Activated T-cell treated with anti-CD3 and anti-CD28 coated beads, Interleukin-2, amount 50 U/mL, for 24 hours (primary cell): ENCODE results near the gene RAET1E.
"Not testable (repeated sequence)": the region's sequence is repeated elsewhere in the genome, so short reads cannot be mapped to it uniquely, and the experiment has no call there.

Experiments
- DNase-seq: peaks from one replicate; pipeline ENCODE4 v3.0.0-alpha.2; 2020
- H3K27ac Mint-ChIP-seq: 2 replicates; pipeline ENCODE4 v1.8.0; 2020; ENCODE audit warnings: mild to moderate bottlenecking, mixed read lengths
- H3K27me3 Mint-ChIP-seq: 2 replicates; pipeline ENCODE4 v1.8.0; 2020; ENCODE audit warnings: mixed read lengths
- H3K36me3 Mint-ChIP-seq: 2 replicates; pipeline ENCODE4 v1.8.0; 2020; ENCODE audit warnings: low read depth, mixed read lengths
- H3K4me1 Mint-ChIP-seq: 2 replicates; pipeline ENCODE4 v1.8.0; 2020; ENCODE audit warnings: low read depth, mixed read lengths
- H3K4me3 Mint-ChIP-seq: 2 replicates; pipeline ENCODE4 v1.8.0; 2020; ENCODE audit warnings: mild to moderate bottlenecking, moderate library complexity, mixed read lengths
- H3K9me3 Mint-ChIP-seq: 2 replicates; pipeline ENCODE4 v1.8.0; 2020; ENCODE audit warnings: mixed read lengths

Gene RAET1E

GRCh38 chr6:149922642-149923326, 24.9 kb upstream of the RAET1E start, which contains the start of gene RAET1G:
RAET1G (minus strand) TSS chr6:149923121; CDS start chr6:149923010, 111 bp downstream.
- Mint-ChIP-seq H3K27ac (no peak within 1 kb of the TSS), H3K27me3 (peaks cover 80% of the 10 kb centered on the region), H3K9me3 (no peaks in the 10 kb centered on the region), H3K36me3 (no peaks in the 10 kb centered on the region), H3K4me3 (peak within 1 kb of the TSS; percentile 69), H3K4me1 (peaks cover 24% of the 10 kb centered on the region)
- DNase-seq, result peak; percentile 86

DNA sequence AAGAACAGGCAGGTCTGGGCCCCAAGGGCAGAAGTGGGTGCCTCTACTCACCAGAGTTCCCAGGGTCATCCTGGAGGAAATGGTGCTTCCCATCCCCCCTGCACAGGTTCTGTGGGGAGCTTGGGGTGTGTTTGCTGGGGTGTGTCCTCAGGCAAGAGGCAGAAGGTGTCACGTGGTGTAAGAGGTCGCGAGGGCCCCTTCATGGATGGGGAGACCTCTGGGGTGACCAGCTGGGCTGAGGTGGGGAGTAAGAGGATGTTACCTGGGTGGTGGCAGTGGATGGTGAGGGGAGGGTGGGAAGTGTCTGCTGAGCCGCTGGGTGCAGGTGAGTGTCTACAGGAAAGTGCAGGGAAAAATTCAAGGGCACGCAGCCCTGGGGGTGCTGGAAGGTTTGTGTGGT, 24.2 kb upstream of the RAET1E start:
- Mint-ChIP-seq H3K27me3 (peaks cover 73% of the 10 kb centered on the region), H3K4me3 (peak overlapping the region; percentile 37), H3K4me1 (peaks cover 24% of the 10 kb centered on the region)
- H3K27ac Mint-ChIP-seq, H3K9me3 Mint-ChIP-seq, H3K36me3 Mint-ChIP-seq: not testable (repeated sequence)
- DNase-seq, result peak; percentile 28

DNA sequence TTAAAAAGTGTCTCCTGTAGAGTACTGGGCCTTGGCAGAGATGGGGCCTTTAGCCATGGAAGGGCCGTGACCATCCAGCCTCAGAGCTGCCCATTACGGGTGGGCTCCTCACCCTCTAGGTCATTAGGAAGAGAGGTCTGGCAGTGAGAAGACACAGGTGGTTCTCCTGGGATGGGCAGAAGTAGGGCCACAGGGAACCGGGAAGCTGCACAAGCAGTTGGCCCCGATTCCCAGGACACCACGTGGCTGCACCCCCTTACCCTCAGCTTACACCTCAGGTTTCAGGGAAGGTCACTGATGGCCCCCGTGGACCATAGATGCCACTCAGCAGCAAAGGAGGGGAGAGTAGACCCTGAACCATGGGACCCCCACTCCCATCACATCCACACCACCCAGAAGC, 23.4 kb upstream of the RAET1E start:
- peaks cover 22% of the 10 kb centered on the region for H3K4me1 Mint-ChIP-seq
- H3K27me3 Mint-ChIP-seq, result peaks cover 68% of the 10 kb centered on the region
- no peak overlapping the region for H3K27ac Mint-ChIP-seq
- no peaks in the 10 kb centered on the region for H3K9me3 Mint-ChIP-seq
- no peaks in the 10 kb centered on the region for H3K36me3 Mint-ChIP-seq
- H3K4me3 Mint-ChIP-seq, result no peak overlapping the region
- peak; percentile 17 for DNase-seq

GRCh38 chr6:149919834-149920225, 21.9 kb upstream of the RAET1E start:
- H3K9me3 Mint-ChIP-seq, result no peaks in the 10 kb centered on the region
- no peaks in the 10 kb centered on the region for H3K36me3 Mint-ChIP-seq
- peak; percentile 8 for DNase-seq
- H3K27ac Mint-ChIP-seq, result no peak overlapping the region
- H3K4me1 Mint-ChIP-seq, result peaks cover 16% of the 10 kb centered on the region
- no peak overlapping the region for H3K4me3 Mint-ChIP-seq
- H3K27me3 Mint-ChIP-seq, result peaks cover 55% of the 10 kb centered on the region

DNA sequence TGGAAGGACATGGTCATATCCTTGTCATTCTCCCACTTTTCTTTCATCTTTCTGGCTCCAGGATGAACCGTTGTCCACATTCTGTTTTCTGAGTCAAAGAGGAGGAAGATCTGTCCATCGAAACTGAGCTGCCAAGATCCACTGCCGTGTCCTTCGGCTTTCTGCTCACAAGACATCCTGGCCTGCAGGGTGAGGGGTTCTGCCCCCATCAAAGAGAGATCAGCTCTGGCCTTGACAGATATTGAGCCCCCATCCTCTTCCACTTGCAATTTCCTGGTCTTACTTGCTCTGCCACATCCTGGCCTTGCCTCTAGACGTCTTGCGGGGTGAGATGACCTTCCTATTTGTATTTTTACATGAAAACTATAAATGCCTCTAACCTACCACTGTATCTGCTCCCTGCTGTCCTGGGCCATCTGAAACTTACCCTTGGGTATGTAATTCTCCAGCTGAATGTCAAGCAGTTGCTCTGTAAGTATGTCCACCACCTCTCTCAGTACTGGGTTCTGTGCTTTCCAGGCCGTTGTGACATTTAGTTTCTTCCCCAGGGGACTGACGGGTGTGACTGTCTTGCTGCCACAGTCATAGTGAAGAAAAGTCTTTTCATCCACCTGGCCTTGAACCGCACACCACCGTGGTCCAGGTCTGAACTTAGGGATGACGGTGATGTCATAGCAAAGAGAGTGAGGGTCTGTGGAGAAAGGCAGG, 21.4 kb upstream of the RAET1E start:
- Mint-ChIP-seq H3K27me3 (peaks cover 50% of the 10 kb centered on the region), H3K4me1 (peaks cover 16% of the 10 kb centered on the region)
- H3K27ac Mint-ChIP-seq, H3K4me3 Mint-ChIP-seq, H3K36me3 Mint-ChIP-seq, H3K9me3 Mint-ChIP-seq, DNase-seq: not testable (repeated sequence)

DNA sequence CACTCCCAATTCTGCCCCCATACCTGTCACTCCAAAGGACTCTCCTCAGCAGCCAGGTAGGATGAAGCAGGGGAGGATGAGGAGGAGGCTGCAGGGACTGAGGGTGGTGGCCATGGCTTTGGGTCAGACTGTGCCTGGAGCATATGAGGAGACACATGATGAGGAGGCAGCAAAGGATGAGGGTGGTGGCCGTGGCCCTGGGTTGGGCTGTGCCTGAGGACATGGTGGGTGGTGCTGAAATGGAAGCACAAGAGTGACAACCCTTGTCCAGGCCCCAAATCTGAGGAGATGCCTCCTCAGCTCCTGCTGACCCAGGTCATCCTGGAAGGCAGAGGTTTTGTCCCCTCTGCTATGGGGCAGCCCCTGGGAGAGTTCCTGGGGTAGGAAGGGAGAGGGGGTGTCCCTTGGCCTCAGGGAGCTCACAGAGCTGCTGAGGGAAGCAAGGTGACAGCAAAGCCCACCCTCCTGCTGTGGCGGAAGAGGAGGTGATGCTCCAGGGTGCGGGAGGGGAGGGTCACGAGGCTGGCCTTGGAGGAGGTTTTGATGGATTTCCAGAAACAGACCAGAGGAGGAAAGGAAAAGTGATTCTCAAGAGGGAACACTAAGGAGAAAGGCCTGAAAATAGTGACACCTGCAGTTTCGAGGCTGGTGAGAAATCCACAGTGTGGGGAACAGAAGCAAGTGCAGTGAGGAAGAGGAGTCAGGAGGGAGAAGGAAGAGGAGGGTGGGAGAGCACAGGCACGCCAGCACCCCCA, 20.4 kb upstream of the RAET1E start:
- peaks cover 10% of the 10 kb centered on the region for H3K4me1 Mint-ChIP-seq
- no peak overlapping the region for H3K27ac Mint-ChIP-seq
- peaks cover 44% of the 10 kb centered on the region for H3K27me3 Mint-ChIP-seq
- H3K36me3 Mint-ChIP-seq, result no peaks in the 10 kb centered on the region
- no peak overlapping the region for H3K4me3 Mint-ChIP-seq
- DNase-seq, result no peak
- no peaks in the 10 kb centered on the region for H3K9me3 Mint-ChIP-seq

DNA sequence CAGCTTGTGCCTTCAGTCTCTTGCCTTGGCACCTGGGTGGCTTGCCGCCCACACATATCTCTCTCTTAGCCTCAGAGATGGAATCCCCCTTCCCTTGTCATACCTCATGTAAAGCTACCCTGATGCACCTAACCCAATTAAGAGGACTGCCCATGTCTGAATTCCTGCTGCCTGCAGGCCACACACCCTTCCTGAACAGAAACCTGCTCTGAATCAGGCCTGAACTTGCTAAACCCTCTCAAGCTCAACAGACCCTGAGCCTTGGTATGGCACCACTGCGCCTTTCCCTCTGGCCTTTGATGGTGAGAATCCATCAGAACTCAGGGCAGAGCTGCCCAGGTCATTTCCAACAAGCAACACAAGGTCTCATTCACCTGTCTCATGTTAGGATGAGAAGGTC, 19.8 kb upstream of the RAET1E start:
- H3K36me3 Mint-ChIP-seq, result no peaks in the 10 kb centered on the region
- peaks cover 42% of the 10 kb centered on the region for H3K27me3 Mint-ChIP-seq
- no peak overlapping the region for H3K4me3 Mint-ChIP-seq
- peaks cover 3% of the 10 kb centered on the region for H3K4me1 Mint-ChIP-seq
- no peaks in the 10 kb centered on the region for H3K9me3 Mint-ChIP-seq
- DNase-seq, result no peak
- H3K27ac Mint-ChIP-seq, result no peak overlapping the region

- no peaks in the 10 kb centered on the region for H3K9me3 Mint-ChIP-seq
- H3K36me3 Mint-ChIP-seq, result no peaks in the 10 kb centered on the region
- H3K27ac Mint-ChIP-seq, result no peak overlapping the region
- peaks cover 33% of the 10 kb centered on the region for H3K27me3 Mint-ChIP-seq
- H3K4me1 Mint-ChIP-seq, result no peaks in the 10 kb centered on the region
- DNase-seq, result no peak
- no peak overlapping the region for H3K4me3 Mint-ChIP-seq
These were observed 18.3 kb upstream of the RAET1E start for GRCh38 chr6:149915970-149916865.

- peaks cover 25% of the 10 kb centered on the region for H3K27me3 Mint-ChIP-seq
- H3K4me3 Mint-ChIP-seq, result no peak overlapping the region
- no peak overlapping the region for H3K27ac Mint-ChIP-seq
- no peaks in the 10 kb centered on the region for H3K4me1 Mint-ChIP-seq
- no peaks in the 10 kb centered on the region for H3K36me3 Mint-ChIP-seq
- H3K9me3 Mint-ChIP-seq, result peaks cover 3% of the 10 kb centered on the region
- DNase-seq, result no peak
These were observed 15.8 kb upstream of the RAET1E start for GRCh38 chr6:149913540-149914240.

DNA sequence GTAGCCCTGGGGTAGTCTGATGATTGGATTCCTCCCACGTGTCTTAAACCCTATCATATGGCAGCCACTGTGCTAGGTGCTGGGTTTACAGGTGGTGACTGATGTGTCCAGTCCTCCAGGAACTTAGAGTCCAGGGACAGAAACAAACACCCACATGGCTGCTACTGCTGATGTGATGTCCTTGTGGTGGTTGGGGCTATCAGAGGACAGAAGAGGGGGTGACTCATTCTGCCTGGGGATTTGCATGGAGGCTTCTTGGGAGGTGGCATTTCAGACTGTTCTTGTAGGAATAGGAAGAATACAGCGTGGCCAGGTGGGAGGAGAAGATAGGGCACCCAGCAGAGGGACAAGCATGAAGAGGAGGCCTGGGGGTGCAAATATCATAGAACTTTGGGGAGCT, 15.2 kb upstream of the RAET1E start:
- no peaks in the 10 kb centered on the region for H3K4me1 Mint-ChIP-seq
- no peaks in the 10 kb centered on the region for H3K36me3 Mint-ChIP-seq
- H3K9me3 Mint-ChIP-seq, result peaks cover 7% of the 10 kb centered on the region
- H3K27ac Mint-ChIP-seq, result no peak overlapping the region
- peaks cover 25% of the 10 kb centered on the region for H3K27me3 Mint-ChIP-seq
- DNase-seq, result no peak
- H3K4me3 Mint-ChIP-seq, result no peak overlapping the region

GRCh38 chr6:149912680-149913079, 14.8 kb upstream of the RAET1E start:
- not testable (repeated sequence) for H3K4me3 Mint-ChIP-seq, H3K4me1 Mint-ChIP-seq, DNase-seq, H3K27ac Mint-ChIP-seq, H3K36me3 Mint-ChIP-seq
- Mint-ChIP-seq H3K9me3 (peaks cover 11% of the 10 kb centered on the region), H3K27me3 (peaks cover 25% of the 10 kb centered on the region)

GRCh38 chr6:149910721-149911151, 12.8 kb upstream of the RAET1E start:
- H3K27ac Mint-ChIP-seq, result no peak overlapping the region
- H3K9me3 Mint-ChIP-seq, result peaks cover 11% of the 10 kb centered on the region
- no peaks in the 10 kb centered on the region for H3K4me1 Mint-ChIP-seq
- peaks cover 32% of the 10 kb centered on the region for H3K27me3 Mint-ChIP-seq
- H3K36me3 Mint-ChIP-seq, result no peaks in the 10 kb centered on the region
- DNase-seq, result no peak
- H3K4me3 Mint-ChIP-seq, result no peak overlapping the region

DNA sequence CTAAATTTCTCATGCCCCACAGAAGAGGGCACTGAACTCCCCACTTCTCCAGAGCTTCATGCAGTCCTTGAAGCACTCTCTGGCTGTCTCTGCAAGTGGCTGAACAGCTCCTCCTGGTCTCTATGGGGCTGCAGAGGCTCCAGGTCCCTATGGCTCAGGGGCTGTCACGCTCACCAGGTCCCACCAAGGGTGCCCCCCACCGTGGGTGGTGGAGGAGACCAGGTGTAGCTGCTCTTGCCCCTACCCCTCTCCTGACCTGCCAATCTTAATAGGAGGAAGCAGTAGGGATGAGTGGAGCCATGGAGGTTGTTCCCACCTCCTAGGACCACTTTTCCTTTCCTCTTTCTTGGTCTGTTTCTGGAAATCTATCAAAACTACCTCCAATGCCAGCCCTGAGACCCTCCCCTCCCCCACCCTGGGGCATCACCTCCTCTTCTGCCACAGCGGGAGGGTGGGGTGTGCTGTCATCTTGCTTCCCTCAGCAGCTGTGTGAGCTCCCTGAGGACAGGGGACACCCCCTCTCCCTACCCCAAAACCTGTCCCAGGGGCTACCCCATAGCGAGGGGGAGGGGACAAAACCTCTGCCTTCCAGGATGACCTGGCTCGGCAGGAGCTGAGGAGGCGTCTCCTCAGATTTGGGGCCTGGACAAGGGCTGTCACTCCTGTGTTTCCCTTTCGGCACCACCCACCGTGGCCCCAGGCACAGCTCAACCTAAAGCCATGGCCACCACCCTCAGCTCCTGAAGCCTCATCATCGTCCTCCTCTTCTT, 12.0 kb upstream of the RAET1E start:
- Mint-ChIP-seq H3K27ac (no peak overlapping the region), H3K4me1 (no peaks in the 10 kb centered on the region), H3K36me3 (no peaks in the 10 kb centered on the region), H3K27me3 (peaks cover 32% of the 10 kb centered on the region), H3K4me3 (no peak overlapping the region), H3K9me3 (peaks cover 11% of the 10 kb centered on the region)
- DNase-seq, result no peak
